ENCODE measurements around the gene FSTL3.

GRCh38 chr19:652467-653389, 23.5 kb upstream of the FSTL3 start:
- no peak for TF ChIP-seq CTCF (conservative IDR thresholded peaks at IDR 0.05; ENCODE audit: low read depth, low read length)
- no peak for TF ChIP-seq EZH2 (IDR thresholded peaks at IDR 0.05; ENCODE audit: borderline replicate concordance, low read depth, low read length, poor library complexity, severe bottlenecking)

All from A673 (cell line).